ENCODE results near the gene CRBN.

DNA sequence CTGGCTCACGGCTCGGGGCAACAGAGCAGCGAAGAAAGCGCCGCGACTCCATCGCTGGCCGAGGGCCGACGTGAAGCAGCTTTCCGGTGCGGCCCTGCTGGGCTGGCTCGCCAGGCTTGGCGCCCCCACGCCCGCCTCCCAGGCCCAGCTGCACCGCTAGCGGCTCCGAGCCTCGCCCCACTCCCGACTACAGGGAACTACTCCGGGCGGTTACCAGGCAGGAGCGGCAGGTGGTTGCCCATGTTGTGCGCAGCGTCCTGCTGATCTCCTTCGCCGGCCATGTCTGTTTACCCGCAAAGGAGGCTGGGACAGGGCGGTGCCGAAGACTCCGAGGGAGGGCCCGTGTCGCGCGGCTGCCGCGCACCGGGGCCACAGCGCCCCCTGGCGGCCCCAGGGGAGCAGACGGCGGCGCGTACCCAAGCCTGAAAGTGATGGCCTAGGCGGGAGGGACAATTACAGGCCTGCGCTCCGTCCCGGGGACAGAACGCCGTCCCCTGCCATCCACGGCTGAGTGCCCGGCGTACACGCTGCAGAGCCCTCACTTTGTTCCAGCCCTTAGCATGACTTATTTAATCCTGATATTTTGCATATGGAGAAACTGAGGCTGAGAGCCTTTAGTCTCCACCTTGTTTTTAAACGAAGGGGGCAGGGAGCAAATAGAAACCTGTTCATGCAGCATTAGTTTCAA, at the start of gene CRBN:
- TF ChIP-seq TAF1 (IDR thresholded peaks at IDR 0.05; ENCODE audit: borderline replicate concordance, low read depth, low read length) (peak; percentile 95), MAX (IDR thresholded peaks at IDR 0.05; ENCODE audit: low read depth) (peak; percentile 67), ELF1 (IDR thresholded peaks at IDR 0.05) (0 out of 2 replicates have a peak, but pooled peaks have one; percentile 18), CTCF (IDR thresholded peaks at IDR 0.05) (peak; percentile 97), JUND (IDR thresholded peaks at IDR 0.05) (no peak), FOSL2 (IDR thresholded peaks at IDR 0.05; ENCODE audit: borderline replicate concordance, low read depth) (no peak), YY1 (IDR thresholded peaks at IDR 0.05; ENCODE audit: low read depth) (peak; percentile 98)
